Astrocyte of the cerebellum (primary cell): ENCODE results near the gene TREML2.

Experiments
- DNase-seq: peaks from one replicate; pipeline ENCODE4 v3.0.0-alpha.2; 2011; ENCODE audit warnings: low read depth
- H3K4me3 ChIP-seq: 2 replicates; pipeline ENCODE4 v1.5.1; 2011; ENCODE audit warnings: mild to moderate bottlenecking, low read depth, low read length, moderate library complexity
- in situ Hi-C: cut with HindIII; loops from 2 replicates; pipeline ENCODE4 v1.10.0; 2017; ENCODE audit warnings: low sequenced_read_pairs
- TF ChIP-seq, protein P1 (sequence below): IDR thresholded peaks from 2 replicates; pipeline ENCODE4 v1.5.1; 2012; ENCODE audit warnings: low read length, low read depth, moderate library complexity, mild to moderate bottlenecking; ENCODE audit errors: missing control alignments

Gene TREML2

DNA sequence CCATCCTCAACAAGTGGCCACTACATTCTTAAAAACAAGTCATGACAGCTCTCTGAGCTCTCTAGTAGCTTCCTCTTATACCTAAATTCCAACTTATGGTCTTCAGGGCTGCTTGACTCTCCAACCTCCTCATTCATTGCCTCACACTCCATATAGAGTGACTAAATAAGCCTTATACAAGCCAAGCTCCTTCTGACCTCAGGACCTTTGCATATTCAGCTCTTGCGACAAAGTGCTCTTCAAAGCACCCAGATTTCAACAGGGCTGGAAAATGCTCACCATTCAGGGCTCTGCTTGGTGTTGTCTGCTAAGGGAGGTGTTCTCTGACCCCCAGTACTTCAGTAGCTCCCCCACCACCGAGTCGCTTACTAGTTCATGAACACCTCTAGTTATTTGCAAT lies 3.7 kb downstream of the TREML2 start:
- no peak for DNase-seq
- no peak overlapping the region for H3K4me3 ChIP-seq
- TF ChIP-seq, protein P1, sequence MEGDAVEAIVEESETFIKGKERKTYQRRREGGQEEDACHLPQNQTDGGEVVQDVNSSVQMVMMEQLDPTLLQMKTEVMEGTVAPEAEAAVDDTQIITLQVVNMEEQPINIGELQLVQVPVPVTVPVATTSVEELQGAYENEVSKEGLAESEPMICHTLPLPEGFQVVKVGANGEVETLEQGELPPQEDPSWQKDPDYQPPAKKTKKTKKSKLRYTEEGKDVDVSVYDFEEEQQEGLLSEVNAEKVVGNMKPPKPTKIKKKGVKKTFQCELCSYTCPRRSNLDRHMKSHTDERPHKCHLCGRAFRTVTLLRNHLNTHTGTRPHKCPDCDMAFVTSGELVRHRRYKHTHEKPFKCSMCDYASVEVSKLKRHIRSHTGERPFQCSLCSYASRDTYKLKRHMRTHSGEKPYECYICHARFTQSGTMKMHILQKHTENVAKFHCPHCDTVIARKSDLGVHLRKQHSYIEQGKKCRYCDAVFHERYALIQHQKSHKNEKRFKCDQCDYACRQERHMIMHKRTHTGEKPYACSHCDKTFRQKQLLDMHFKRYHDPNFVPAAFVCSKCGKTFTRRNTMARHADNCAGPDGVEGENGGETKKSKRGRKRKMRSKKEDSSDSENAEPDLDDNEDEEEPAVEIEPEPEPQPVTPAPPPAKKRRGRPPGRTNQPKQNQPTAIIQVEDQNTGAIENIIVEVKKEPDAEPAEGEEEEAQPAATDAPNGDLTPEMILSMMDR: no peak
- in situ Hi-C loops: no loop called here

DNA sequence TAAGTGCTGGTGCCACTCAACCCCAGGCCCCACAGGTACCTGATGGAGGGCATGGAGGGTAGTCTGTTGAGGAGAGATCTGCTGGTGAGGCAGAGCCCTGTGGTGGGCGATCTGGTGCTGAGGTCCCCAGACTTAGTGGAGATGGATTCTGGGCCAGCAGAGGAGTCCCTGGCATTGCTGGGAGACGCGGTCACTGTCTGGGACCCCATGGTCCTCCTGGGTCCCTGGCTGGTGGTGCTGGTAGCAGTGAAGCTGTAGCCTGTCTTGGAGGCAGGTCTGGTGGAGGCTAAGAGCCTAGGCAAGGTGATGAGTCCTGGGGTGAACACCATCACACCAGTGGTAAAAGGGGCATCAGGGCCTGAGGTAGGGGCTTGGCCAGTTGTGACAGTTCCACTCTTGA lies 6.6 kb downstream of the TREML2 start:
- TF ChIP-seq, protein P1: no peak
- no peak overlapping the region for H3K4me3 ChIP-seq
- no peak for DNase-seq
- in situ Hi-C loops: no loop called here

DNA sequence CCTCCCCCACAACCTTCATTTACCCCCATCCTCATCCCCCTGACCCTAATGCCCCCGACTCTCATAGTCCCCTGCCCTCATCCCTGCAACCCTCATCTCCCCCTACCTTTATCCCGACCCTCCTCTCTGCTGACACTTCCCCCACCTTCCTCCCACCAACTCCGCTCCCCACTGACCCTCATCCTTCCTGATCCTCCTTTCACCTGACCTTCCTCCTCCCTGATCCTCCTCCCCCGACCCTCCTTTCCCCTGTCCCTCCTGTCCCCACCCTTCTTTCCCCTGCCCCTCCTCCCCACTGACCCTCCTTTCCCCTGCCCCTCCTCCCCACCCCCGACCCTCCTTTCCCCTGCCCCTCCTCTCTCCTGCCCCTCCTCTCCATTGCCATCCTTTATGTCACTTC lies 7.1 kb downstream of the TREML2 start:
- in situ Hi-C loops: no loop called here
- no peak for DNase-seq
- no peak overlapping the region for H3K4me3 ChIP-seq
- TF ChIP-seq, protein P1: no peak

- in situ Hi-C loops: no loop called here
Observed at GRCh38 chr6:41193171-41193734, 7.7 kb downstream of the TREML2 start.

DNA sequence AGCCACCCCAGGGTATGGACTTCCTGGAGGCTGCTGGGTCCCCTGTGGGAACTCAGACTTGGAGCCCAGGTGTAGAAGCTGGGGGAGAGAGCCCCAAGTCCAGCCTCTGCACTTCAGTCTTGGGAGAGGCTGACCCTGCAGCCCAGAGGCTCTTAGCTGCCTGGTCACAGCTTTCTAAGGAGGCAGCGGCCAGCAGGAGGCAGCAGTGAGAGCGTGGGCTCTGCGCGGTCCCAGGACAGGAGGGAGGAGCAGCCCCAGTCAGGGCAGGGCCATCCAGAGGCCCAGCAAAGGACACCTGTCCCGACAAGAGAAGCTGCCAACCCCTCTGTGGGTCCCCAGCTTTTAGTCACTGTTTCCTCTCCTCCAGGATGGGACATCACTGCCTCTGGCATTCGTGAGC lies 9.4 kb downstream of the TREML2 start:
- TF ChIP-seq, protein P1: peak; percentile 20
- DNase-seq: no peak
- in situ Hi-C loops: no loop called here
- no peak overlapping the region for H3K4me3 ChIP-seq

More at GRCh38 chr6:41193171-41193734, 7.7 kb downstream of the TREML2 start:
- H3K4me3 ChIP-seq: no peak overlapping the region
- no peak for DNase-seq
- TF ChIP-seq, protein P1: no peak

- in situ Hi-C loops: no loop called here
- TF ChIP-seq, protein P1: no peak
- no peak for DNase-seq
- no peak overlapping the region for H3K4me3 ChIP-seq
Observed at GRCh38 chr6:41190791-41191190, 10.2 kb downstream of the TREML2 start.
